Keratinocyte (primary cell): ENCODE results near the gene DIRAS1.

Source experiments
- EZH2 ChIP-seq: IDR thresholded peaks from one replicate; pipeline ENCODE4 v1.6.1; 2012; ENCODE audit warnings: inconsistent platforms, mild to moderate bottlenecking, low read length, moderate library complexity
- TF ChIP-seq, protein P1 (sequence below), 3 experiments: IDR thresholded peaks in 1 of 3; conservative IDR thresholded peaks in 1 of 3; optimal IDR thresholded peaks in 1 of 3; 2 replicates in 2 of 3; 3 replicates in 1 of 3; pipeline versions ENCODE3 to v1.5.1; 2011; ENCODE audit warnings: low read length in 3 of 3, mild to moderate bottlenecking in 3 of 3, moderate library complexity in 2 of 3, control low read depth in 1 of 3, inconsistent platforms in 1 of 3; ENCODE audit not compliant: insufficient read depth in 2 of 3; ENCODE audit errors: extremely low read depth in 1 of 3

DNA sequence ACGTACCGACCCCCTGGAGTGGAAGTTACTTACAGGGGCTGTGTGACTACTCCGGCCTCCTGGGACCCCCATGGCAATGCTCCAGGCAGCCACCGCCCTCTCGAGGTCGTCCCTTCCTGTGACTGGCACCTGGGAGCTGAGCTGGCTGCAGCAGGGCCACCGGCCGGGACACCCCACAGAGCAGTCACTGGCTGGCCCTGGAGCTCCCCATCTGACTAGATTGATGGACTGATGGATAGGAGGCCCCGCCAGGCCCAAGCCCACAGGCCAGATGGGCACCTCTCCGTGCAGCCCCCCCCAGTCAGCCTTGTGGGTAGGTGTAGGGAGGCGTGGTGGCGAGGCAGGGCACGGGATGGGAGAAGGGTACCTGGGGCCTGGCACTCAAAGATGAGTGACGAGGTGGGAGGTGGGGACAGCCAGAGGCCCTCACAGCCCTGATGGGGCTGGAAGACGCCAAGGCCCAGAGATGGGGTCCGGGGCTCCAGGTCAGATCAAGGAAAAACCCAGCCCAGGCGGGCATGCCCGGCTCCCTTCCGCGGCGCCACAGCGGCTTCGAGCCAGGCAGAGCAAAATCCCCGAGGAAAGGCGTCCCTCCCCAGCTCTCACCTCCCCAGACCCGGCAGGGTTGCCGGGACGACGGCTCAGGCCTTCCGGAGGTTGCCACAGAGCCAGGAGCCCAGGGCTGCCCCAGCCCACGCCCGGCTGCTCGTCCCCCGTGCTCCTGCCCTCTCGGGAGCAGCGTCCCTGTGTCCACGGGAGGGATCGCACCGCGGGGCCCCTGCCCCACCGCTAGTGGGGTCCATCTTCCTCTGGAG, 10.2 kb upstream of the DIRAS1 start:
- TF ChIP-seq, protein P1, sequence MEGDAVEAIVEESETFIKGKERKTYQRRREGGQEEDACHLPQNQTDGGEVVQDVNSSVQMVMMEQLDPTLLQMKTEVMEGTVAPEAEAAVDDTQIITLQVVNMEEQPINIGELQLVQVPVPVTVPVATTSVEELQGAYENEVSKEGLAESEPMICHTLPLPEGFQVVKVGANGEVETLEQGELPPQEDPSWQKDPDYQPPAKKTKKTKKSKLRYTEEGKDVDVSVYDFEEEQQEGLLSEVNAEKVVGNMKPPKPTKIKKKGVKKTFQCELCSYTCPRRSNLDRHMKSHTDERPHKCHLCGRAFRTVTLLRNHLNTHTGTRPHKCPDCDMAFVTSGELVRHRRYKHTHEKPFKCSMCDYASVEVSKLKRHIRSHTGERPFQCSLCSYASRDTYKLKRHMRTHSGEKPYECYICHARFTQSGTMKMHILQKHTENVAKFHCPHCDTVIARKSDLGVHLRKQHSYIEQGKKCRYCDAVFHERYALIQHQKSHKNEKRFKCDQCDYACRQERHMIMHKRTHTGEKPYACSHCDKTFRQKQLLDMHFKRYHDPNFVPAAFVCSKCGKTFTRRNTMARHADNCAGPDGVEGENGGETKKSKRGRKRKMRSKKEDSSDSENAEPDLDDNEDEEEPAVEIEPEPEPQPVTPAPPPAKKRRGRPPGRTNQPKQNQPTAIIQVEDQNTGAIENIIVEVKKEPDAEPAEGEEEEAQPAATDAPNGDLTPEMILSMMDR (optimal IDR thresholded peaks at IDR 0.05 in 1 of 3, IDR thresholded peaks at IDR 0.05 in 1 of 3, conservative IDR thresholded peaks at IDR 0.05 in 1 of 3; ENCODE audit: extremely low read depth in 1 of 3, insufficient read depth in 2 of 3, low read length in 3 of 3) = no peak
- no peak for TF ChIP-seq EZH2
